ENCODE results near the gene SLC5A2.

DNA sequence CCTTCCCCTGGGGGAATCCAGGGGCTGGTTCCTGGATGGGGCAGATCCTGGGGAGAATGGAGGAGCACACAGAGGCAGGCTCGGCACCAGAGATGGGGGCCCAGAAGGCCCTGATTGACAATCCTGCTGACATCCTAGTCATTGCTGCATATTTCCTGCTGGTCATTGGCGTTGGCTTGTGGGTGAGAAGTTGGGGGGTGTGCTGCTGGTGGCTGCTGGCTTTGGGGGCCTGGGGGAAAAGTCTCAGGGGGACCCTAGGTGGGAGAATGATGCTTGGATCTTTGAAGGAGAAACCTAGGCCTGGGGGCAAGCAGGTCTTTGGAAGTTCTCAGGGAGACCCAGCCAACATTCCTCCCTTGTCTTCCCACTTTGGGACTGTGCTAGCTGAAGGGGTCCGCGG, at the start of gene SLC5A2:
- no peak for TF ChIP-seq CTCF (conservative IDR thresholded peaks at IDR 0.05 in 1 of 2, IDR thresholded peaks at IDR 0.05 in 1 of 2; ENCODE audit: low read depth in 1 of 2, low read length in 2 of 2)
- no peak for TF ChIP-seq EZH2 (IDR thresholded peaks at IDR 0.05; ENCODE audit: low read length, missing control alignments)
